HT-29 (cell line): ENCODE measurements around the gene ARMC2. TPM values are rescaled to one million over a fixed set of nuclear protein-coding genes. Genes with fewer than 3 reads are reported as not detected.
"Not testable (repeated sequence)": the region's sequence is repeated elsewhere in the genome, so short reads cannot be mapped to it uniquely, and the experiment has no call there.

ENCODE experiments used
- DNase-seq: peaks from one replicate; pipeline ENCODE4 v3.0.0-alpha.2; 2015; ENCODE audit warnings: low spot score
- total RNA-seq: library from RNA; depleted of rRNA; stranded (reverse); fragments of >200 nt; shearing (Covaris generic); gene quantifications from 2 replicates; pipeline ENCODE4 v1.2.3, GENCODE V29; 2014; rRNA removed

The ARMC2 gene, protein sequence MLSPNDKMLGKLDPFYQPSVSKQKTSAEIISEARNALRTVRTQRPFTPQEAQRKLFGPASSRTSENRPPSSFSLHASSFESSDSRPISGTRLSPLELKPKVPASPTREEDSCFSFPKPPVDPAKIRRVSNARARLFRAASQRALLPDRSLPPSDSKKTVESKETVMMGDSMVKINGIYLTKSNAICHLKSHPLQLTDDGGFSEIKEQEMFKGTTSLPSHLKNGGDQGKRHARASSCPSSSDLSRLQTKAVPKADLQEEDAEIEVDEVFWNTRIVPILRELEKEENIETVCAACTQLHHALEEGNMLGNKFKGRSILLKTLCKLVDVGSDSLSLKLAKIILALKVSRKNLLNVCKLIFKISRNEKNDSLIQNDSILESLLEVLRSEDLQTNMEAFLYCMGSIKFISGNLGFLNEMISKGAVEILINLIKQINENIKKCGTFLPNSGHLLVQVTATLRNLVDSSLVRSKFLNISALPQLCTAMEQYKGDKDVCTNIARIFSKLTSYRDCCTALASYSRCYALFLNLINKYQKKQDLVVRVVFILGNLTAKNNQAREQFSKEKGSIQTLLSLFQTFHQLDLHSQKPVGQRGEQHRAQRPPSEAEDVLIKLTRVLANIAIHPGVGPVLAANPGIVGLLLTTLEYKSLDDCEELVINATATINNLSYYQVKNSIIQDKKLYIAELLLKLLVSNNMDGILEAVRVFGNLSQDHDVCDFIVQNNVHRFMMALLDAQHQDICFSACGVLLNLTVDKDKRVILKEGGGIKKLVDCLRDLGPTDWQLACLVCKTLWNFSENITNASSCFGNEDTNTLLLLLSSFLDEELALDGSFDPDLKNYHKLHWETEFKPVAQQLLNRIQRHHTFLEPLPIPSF
- total RNA-seq, result 0.33 and 0.78 TPM in 2 replicates

DNA sequence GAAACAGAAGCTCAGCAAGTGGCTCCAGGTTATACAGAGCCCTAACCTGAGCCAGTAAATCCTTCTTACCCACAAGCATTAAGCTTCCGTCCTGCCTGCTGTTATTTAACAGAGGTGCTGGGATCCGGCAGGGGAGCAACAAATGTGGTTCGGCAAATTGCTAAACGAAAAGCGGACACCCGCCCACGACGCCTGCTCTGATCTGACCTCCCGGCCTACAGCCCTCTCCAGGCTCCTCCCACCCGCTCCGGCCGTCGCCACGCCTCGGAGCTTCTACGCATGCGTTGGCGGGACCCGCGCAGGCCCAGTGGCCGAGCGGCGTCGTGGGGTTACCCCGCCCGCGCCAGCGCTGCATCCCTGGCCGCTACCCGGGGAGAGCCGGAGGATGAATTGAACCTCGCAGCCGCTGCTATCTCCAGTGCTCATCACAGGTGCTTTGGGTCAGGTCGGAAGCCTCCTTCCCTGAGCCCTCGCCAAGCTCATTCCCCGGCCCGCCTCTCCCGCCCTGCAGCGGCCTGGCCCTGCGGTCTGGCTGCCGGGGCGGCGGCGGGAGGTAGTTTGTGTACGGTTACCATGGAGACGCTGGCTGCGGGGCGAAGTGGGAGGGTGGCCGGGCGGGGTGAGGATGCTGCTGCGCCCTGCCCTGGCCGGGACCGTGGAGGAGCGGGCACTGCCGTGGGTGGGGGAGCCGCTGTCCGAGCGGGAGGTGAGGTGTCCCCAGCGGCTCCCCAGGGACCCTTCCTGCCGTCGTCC is at the start of gene ARMC2:
Gene ARMC2, plus strand, starts transcription at position 307 of the 753 bp plus-strand sequence. CDS start 5,846 bp downstream, outside the sequence.
- DNase-seq, result peak; percentile 91

DNA sequence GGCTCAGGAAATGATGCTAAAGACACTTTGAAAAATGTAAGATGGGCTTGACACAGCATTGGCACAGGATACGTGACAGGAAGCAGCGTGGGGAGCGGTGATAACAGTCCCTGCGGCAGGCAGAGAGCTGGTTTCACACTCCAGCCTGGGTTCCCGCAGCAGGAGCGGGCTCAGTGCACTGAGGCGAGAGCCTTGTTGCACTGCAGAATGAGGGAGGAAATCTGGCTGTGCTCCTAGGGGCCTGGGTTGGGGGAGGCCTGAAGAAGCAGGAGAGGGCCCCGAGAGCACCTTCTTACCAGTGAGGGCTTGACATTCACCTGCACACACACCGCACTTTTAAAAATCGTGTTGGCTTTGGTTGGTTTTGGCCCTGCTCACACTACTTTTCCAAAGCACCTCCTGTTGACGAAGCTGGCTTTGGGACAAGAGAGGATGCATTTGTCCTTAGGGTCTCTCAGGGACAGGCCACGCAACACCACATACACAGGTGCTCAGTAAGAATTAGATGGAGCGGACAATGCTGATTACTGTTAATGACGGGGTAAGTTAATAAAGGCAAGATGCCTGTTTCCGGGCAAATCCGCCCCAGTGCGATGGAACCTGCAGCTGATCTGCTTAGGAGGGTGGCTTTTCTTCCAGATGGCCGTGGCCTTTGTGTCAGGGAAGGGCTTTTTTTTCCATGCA is 49.4 kb upstream of the ARMC2 start:
- peak; percentile 33 for DNase-seq

GRCh38 chr6:108799354-108799717 is 48.9 kb upstream of the ARMC2 start:
- DNase-seq, result no peak

DNA sequence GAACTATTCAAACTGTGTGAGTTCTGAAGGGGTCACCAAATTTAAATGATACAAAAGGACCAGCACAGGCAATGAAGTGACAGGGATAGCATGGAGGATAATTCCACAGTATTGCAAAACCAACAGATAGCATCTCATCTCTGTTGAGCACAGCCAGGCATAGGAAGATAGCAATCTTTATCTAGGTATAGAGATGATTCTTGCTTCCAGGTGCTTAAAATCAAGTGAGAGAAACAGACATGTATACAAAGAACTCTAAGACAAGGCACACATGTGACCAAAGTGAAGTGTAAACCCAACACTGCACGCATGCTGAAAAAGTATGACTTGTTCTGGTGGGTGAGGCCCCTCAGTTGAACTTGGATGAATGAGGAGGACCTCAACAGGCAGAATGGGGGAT is 48.4 kb upstream of the ARMC2 start:
- DNase-seq, result no peak

GRCh38 chr6:108800427-108800864 is 47.8 kb upstream of the ARMC2 start:
- DNase-seq, result no peak

- DNase-seq, result no peak
These were observed 46.9 kb upstream of the ARMC2 start for GRCh38 chr6:108801366-108801765.

DNA sequence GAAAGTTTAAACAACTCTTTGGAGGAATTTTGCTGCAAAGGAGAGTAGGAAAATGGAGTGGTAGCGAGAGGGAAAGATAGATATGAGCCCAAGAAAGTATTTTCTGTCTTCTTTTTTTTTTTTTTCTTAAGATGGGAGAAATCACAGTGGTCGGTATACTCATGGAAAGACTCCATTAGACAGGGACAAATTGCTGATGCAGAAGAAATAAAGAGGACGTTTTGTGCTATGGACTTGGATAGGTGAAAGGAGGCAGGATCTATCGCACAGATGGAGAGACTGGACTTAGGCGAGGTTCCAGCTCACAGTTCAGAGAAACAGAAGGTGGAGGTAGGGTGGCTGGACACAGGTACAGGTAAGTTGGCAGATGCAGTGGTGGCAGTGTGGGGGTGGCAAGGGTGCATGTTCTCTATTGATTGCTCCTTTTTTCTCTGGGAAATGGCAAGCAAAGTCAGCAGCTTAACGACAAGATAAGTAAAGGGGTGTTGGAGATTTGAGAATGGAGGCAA is 44.2 kb upstream of the ARMC2 start:
- no peak for DNase-seq

GRCh38 chr6:108804956-108805355 is 43.3 kb upstream of the ARMC2 start:
- no peak for DNase-seq

DNA sequence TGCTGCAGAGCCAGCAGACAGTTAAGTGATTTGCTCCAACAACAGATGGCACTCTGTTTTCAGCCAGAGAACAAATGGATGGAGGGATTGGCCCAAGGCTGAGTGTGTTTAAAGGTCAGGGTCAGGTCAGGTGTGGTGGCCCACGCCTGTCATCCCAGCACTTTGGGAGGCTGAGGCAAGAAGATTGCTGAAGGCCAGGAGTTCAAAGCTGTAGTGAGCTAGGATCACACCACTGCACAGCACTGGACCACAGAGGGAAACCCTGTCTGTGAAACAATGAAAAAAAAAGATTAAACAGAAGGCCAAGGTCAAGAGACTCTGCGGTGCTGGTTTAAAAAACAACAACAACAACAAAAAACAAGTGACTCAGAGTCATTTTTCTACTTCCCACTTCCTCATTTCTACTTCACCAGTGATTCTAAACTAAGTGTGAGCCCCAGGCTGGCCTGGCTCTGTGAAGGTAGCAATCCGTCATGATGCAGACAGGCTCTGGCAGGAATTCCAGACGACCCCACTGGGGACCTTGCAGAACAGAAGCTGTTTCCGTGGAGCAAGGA is 42.5 kb upstream of the ARMC2 start:
- DNase-seq, result no peak

- DNase-seq, result no peak
These were observed 42.1 kb upstream of the ARMC2 start for GRCh38 chr6:108806171-108806570.

DNA sequence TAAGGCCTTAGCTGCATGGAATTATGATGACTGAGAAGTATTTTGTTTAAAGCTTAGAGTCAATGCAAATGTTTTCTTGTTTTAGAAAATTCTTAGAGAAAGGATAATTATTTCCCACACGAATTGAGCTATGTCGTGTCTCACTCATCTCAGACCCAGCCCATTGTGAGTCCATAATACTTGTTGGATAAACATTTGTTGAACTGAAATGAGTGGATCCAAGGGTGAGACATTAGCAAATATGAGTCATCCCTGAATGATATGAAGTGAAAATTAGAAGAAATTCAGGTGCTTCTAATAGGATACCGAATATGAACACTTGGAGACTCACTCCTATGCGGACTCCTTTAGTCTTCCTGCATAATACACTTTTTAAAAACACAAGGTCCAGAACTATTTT is 41.6 kb upstream of the ARMC2 start:
- DNase-seq, result no peak

DNA sequence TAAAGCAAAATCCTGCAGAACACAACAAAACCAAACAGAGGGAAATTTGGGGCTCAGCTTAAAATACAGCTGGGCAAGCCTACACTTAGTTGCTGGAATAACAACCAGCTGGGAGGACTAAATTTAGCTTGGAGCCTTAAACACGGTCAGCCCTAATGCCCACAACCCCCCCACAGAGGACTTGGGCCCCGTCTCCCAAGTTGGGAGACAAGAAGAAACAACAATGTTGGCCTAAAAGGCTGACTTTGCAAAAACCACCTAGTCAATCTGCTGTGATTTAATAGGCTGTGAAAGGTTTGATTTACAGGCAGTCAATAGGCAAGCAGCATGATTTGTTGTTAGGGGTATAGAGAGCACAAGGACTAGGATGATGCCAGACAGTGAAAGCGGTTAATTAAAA is 40.3 kb upstream of the ARMC2 start:
- no peak for DNase-seq

DNA sequence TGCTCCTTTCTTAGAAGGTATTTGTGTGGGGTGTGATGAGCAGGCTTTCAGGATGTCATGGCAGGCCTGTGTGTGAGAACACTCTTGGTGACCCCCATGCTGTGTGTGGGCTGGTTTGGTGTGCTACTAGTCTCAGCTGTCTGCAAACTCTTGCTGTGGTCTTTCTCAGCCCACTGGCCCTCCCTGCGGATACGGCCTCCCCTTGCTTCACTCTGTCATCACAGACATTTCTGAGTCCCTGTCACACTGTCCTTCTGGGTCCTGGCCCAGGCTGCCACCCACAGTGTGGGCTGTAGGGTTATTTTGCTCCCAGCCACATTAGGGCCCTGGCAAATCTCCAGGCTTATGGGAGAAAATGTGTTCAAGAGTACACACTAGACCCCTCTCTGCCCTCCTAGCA is 39.0 kb upstream of the ARMC2 start:
- no peak for DNase-seq

- DNase-seq, result no peak
These were observed 38.1 kb upstream of the ARMC2 start for GRCh38 chr6:108810057-108810643.

DNA sequence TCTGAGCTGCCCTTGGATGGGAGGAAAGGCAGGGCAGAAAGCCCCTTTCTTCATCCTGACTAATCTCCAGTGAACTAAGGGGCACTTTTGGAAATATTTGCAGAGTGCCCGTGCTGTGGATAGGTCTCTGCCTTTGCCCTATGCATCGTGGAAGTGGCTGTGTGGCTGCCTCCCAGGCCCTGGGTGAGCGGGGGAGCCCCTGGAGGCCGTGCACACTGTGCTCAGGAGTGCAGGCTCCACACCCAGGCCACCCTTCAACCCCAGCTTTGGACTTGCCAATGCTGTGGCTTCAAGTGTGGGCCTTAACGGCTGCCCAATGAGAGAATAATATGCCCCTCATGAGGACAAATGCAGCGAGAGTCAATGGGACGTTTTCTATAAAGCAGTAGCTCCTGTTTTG is 36.7 kb upstream of the ARMC2 start:
- DNase-seq, result no peak

DNA sequence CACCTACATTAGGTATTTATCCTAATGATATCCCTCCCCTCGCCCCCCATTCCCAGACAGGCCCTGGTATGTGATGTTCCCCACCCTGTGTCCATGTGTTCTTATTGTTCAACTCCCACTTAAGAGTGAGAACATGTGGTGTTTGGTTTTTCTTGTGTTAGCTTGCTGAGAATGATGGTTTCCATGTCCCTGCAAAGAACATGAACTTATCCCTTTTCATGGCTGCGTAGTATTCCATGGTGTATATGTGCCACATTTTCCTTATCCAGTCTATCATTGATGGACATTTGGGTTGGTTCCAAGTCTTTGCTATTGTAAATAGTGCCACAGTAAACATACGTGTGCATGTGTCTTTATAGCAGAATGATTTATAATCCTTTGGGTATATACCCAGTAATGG is 35.0 kb upstream of the ARMC2 start:
- DNase-seq, result not testable (repeated sequence)

- not testable (repeated sequence) for DNase-seq
These were observed 30.9 kb upstream of the ARMC2 start for GRCh38 chr6:108817276-108817675.

GRCh38 chr6:108820006-108820405 is 28.2 kb upstream of the ARMC2 start:
- no peak for DNase-seq

DNA sequence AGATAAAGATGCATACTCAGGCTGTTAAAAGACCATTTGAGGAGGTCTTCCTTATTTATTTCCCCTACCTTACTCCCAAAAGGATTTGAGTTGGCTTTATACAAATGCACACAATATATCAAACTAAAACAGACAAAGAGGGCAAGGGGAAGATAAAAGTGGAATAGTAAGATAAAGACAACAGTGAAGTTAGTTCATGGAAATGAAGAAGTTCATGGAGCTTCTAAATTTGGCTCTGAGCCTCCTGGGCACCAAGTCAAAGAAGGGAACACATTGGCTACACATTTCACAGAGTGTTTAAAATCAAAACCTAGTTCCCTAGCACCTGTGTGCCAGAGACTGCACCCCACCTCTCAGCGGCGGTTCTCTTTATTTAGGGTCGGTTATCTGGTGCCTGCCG is 25.8 kb upstream of the ARMC2 start:
- DNase-seq, result no peak

DNA sequence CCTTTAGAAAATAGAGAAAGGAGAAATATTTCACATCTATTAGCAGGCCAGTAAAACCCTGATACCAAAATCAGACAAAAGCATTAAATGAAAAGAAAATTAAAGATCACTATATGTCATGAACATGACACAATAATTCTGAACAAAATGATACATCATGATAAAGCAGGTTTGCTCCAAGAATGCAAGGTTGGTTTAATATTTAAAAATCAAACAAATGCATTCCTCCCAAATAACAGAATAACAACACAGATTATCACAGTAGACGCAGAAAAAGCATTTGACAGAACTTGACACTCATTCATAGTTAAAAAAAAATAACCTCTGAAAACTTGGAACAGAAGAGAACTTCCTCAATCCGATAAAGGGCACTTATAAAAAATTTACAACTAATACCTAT is 22.9 kb upstream of the ARMC2 start:
- no peak for DNase-seq
